Measurements from ENCODE around the gene PLA2G4E. TPM values are rescaled to one million over a fixed set of nuclear protein-coding genes. Genes with fewer than 3 reads are reported as not detected.
A peak's percentile ranks its signal among the peaks of the same experiment; 100 is the strongest.

Gene PLA2G4E
- total and polyA plus RNA-seq, 2 of the 13 experiments (the other 11 are each of a cell fraction or from before 2014, with no cell fraction given) = not detected

DNA sequence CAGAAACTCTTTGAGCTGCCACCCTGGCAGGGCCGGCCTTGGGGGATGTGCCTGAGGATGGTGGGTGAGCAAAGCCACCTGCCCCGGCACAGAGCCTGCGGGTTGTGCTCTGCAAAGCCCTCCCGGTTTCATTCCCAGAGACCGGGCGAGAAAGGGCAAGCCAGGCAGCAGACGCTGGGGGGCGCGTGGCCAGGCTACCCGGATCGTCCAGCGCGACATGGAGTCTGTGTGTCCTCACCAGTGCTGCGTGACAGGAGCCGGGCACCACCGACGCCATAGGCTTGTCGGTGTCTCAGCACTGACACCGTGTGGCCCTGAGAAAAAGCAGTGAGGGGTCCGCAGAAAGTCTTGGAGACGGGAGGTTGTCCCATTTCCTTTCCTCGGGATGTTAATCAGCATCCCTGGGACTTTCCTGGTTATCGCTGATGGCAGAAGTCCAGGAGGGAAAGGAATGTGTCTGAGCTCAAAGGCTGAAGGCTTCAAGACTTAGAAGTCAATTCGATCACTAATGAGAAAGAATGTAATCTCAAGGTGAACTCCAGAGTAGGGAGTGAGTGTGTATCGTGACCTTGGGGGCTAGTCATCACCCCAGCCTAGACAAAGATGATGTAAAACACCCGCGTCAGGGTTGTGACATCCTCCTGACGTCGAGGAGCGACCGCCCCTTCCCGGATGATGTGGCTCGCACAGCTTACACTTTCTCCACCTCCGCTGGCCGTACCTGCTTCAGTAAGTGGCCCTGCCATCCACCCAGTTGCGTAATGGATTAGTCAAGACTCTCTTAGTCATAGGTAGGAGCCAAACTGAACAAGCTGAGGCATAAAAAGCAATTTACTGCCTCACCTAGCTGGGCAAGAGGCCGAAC, 36.3 kb upstream of the PLA2G4E start (continued):
- 0 out of 2 replicates have a peak, but pooled peaks have one; percentile 13 for TF ChIP-seq HINFP (CRISPR knock-in tag; IDR thresholded peaks at IDR 0.05; ENCODE audit: low read depth)
- TF ChIP-seq GZF1 (CRISPR knock-in tag; IDR thresholded peaks at IDR 0.05) = no peak
- peak; percentile 64 for TF ChIP-seq MAX (IDR thresholded peaks at IDR 0.05)
- TF ChIP-seq MEIS1 (CRISPR knock-in tag; IDR thresholded peaks at IDR 0.05; ENCODE audit: borderline replicate concordance) = peak; percentile 61; the same call in 1 of the 2 replicates
- TF ChIP-seq ZBTB10 (CRISPR knock-in tag; IDR thresholded peaks at IDR 0.05; ENCODE audit: borderline replicate concordance) = no peak
- peak; percentile 72 for TF ChIP-seq SPEN (CRISPR knock-in tag; IDR thresholded peaks at IDR 0.05; ENCODE audit: low read depth)
- no peak for TF ChIP-seq E2F5 (CRISPR knock-in tag; conservative IDR thresholded peaks at IDR 0.05)
- TF ChIP-seq ZNF331 (CRISPR knock-in tag; IDR thresholded peaks at IDR 0.05) = peak; percentile 99
- TF ChIP-seq AKNA (CRISPR knock-in tag; IDR thresholded peaks at IDR 0.05; ENCODE audit: borderline replicate concordance) = no peak
- TF ChIP-seq, protein P1, sequence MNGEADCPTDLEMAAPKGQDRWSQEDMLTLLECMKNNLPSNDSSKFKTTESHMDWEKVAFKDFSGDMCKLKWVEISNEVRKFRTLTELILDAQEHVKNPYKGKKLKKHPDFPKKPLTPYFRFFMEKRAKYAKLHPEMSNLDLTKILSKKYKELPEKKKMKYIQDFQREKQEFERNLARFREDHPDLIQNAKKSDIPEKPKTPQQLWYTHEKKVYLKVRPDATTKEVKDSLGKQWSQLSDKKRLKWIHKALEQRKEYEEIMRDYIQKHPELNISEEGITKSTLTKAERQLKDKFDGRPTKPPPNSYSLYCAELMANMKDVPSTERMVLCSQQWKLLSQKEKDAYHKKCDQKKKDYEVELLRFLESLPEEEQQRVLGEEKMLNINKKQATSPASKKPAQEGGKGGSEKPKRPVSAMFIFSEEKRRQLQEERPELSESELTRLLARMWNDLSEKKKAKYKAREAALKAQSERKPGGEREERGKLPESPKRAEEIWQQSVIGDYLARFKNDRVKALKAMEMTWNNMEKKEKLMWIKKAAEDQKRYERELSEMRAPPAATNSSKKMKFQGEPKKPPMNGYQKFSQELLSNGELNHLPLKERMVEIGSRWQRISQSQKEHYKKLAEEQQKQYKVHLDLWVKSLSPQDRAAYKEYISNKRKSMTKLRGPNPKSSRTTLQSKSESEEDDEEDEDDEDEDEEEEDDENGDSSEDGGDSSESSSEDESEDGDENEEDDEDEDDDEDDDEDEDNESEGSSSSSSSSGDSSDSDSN (CRISPR knock-in tag; IDR thresholded peaks at IDR 0.05) = peak; percentile 91
- no peak for TF ChIP-seq ZFAT (CRISPR knock-in tag; conservative IDR thresholded peaks at IDR 0.05)
- TF ChIP-seq, protein P2, sequence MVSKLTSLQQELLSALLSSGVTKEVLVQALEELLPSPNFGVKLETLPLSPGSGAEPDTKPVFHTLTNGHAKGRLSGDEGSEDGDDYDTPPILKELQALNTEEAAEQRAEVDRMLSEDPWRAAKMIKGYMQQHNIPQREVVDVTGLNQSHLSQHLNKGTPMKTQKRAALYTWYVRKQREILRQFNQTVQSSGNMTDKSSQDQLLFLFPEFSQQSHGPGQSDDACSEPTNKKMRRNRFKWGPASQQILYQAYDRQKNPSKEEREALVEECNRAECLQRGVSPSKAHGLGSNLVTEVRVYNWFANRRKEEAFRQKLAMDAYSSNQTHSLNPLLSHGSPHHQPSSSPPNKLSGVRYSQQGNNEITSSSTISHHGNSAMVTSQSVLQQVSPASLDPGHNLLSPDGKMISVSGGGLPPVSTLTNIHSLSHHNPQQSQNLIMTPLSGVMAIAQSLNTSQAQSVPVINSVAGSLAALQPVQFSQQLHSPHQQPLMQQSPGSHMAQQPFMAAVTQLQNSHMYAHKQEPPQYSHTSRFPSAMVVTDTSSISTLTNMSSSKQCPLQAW (CRISPR knock-in tag; IDR thresholded peaks at IDR 0.05) = no peak

All from HepG2 (cell line).